ENCODE results near the gene COLEC12.

Gene COLEC12

DNA sequence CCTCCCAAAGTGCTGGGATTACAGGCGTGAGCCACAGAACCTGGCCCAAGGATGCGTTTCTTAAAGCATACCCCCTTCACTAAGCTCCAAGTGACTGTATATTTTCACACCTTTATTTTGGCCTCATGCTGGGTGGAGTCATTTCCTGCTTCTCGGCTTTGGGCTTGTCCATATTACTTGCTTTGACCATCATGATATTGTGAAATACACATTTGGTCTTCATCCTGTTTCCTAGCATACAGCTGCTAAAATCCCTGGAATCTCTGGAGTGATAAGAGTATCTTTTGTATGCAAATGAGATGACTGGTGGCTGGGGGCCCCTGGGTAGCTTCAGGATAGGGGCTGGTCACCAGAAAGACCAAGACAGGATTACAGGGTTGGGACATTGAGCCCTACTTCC is 17.6 kb upstream of the COLEC12 start:
- Histone ChIP-seq H3K27ac (ENCODE audit: low read depth, low read length) (no peak overlapping the region), H3K36me3 (ENCODE audit: control insufficient read depth in 1 of 2, insufficient read depth in 2 of 2, low read length in 2 of 2) (no peaks in the 10 kb centered on the region), H2AK5ac (ENCODE audit: low read length) (no peak overlapping the region), H3K14ac (ENCODE audit: low read length) (no peak overlapping the region), H3K79me1 (ENCODE audit: low read length) (no peaks in the 10 kb centered on the region), H4K91ac (ENCODE audit: low read depth, low read length) (no peak overlapping the region), H3K4me3 (ENCODE audit: low read depth, low read length) (no peak overlapping the region), H3K4me1 (ENCODE audit: control insufficient read depth in 1 of 2, insufficient read depth in 2 of 2, low read length in 2 of 2) (peaks cover 0 to 4% of the 10 kb centered on the region in 2 experiments), H3K79me2 (ENCODE audit: control insufficient read depth, insufficient read depth, low read length, poor library complexity) (peaks cover 2% of the 10 kb centered on the region), H2AFZ (ENCODE audit: insufficient read depth, low read length, poor library complexity) (no peak overlapping the region), H3K23ac (ENCODE audit: low read length) (no peak overlapping the region), H4K8ac (ENCODE audit: low read depth, low read length) (no peak overlapping the region), H3K27me3 (ENCODE audit: insufficient read depth, low read length) (no peaks in the 10 kb centered on the region), H3K18ac (ENCODE audit: low read length) (no peak overlapping the region), H2BK120ac (ENCODE audit: insufficient read depth, low read length, poor library complexity) (no peak overlapping the region), H4K12ac (ENCODE audit: low read depth, low read length) (no peak overlapping the region), H2BK12ac (ENCODE audit: low read length) (no peak overlapping the region), H2BK5ac (ENCODE audit: low read depth, low read length, poor library complexity) (no peak overlapping the region), H3K4me2 (ENCODE audit: low read length) (no peak overlapping the region), H3K9ac (ENCODE audit: low read length) (no peak overlapping the region), H3K9me3 (ENCODE audit: insufficient read depth, low read depth, low read length) (peaks cover 8% of the 10 kb centered on the region), H3K4ac (ENCODE audit: low read depth, low read length) (no peak overlapping the region)
- no CpG with 5 or more reads among the region's 3 CpGs for WGBS (ENCODE audit: extremely low coverage, insufficient coverage, insufficient read length)
- no peak for DNase-seq

DNA sequence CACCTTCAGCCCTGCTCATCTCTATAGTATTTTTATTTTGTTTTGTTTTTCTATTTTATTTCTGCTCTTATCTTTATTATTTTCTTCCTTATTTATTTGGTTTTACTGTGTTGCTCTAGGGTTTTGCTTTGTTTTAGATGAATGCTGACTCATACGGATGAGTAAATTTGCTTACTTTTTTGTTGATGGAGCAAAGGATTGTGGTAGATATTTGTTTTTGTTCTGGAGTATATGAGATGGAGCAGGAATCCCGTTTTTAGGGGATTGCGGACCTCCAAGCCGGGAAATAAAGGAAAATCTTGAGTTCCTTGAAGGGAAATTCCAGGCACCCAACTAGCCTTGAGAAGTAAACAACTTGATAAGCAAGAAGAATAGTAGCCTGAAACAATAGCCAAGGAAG is 15.3 kb upstream of the COLEC12 start:
- no peaks in the 10 kb centered on the region for H3K36me3 ChIP-seq (ENCODE audit: control insufficient read depth in 1 of 2, insufficient read depth in 2 of 2, low read length in 2 of 2)
- H3K79me1 ChIP-seq (ENCODE audit: low read length): no peaks in the 10 kb centered on the region
- H4K8ac ChIP-seq (ENCODE audit: low read depth, low read length): no peak overlapping the region
- H2BK12ac ChIP-seq (ENCODE audit: low read length): no peak overlapping the region
- H2BK5ac ChIP-seq (ENCODE audit: low read depth, low read length, poor library complexity): no peak overlapping the region
- H3K4me3 ChIP-seq (ENCODE audit: low read depth, low read length): no peak overlapping the region
- no CpG with 5 or more reads among the region's 4 CpGs for WGBS (ENCODE audit: extremely low coverage, insufficient coverage, insufficient read length)
- H4K91ac ChIP-seq (ENCODE audit: low read depth, low read length): no peak overlapping the region
- peaks cover 0 to 4% of the 10 kb centered on the region in 2 experiments for H3K4me1 ChIP-seq (ENCODE audit: control insufficient read depth in 1 of 2, insufficient read depth in 2 of 2, low read length in 2 of 2)
- no peak overlapping the region for H2BK120ac ChIP-seq (ENCODE audit: insufficient read depth, low read length, poor library complexity)
- H3K9ac ChIP-seq (ENCODE audit: low read length): no peak overlapping the region
- H3K23ac ChIP-seq (ENCODE audit: low read length): no peak overlapping the region
- no peak for DNase-seq
- no peak overlapping the region for H2AFZ ChIP-seq (ENCODE audit: insufficient read depth, low read length, poor library complexity)
- H3K79me2 ChIP-seq (ENCODE audit: control insufficient read depth, insufficient read depth, low read length, poor library complexity): peaks cover 2% of the 10 kb centered on the region
- H3K18ac ChIP-seq (ENCODE audit: low read length): no peak overlapping the region
- peaks cover 8% of the 10 kb centered on the region for H3K9me3 ChIP-seq (ENCODE audit: insufficient read depth, low read depth, low read length)
- no peak overlapping the region for H2AK5ac ChIP-seq (ENCODE audit: low read length)
- no peak overlapping the region for H3K4me2 ChIP-seq (ENCODE audit: low read length)
- no peak overlapping the region for H3K4ac ChIP-seq (ENCODE audit: low read depth, low read length)
- no peak overlapping the region for H3K27ac ChIP-seq (ENCODE audit: low read depth, low read length)
- no peaks in the 10 kb centered on the region for H3K27me3 ChIP-seq (ENCODE audit: insufficient read depth, low read length)
- H4K12ac ChIP-seq (ENCODE audit: low read depth, low read length): no peak overlapping the region
- no peak overlapping the region for H3K14ac ChIP-seq (ENCODE audit: low read length)

DNA sequence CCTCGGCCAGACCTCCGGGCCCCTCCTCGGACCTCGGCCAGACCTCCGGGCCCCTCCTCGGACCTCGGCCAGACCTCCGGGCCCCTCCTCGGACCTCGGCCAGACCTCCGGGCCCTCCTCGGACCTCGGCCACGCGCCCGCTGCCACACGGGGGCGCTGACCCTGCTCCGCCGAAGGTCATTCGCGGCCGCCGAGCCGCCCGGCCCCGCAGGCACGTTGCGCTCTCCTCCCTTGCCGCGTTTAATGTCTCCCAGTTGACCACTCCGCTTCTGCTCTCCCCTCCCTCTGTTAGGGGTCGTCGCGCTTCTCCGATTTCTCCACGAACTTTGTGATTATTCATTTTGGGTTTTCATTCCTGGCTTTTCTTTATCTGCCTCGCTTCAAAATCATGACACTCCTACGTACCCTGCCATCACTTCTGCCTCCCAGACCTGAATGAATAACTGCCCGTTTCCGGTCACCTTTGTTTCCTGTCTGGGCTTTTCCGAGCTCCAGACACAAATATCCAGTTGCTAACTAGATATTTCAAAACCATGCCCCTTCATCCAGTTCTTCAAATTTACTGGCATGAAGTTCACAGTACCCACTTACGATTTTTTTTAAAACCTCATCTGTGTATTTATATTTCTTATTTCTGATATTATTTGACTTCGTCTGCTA is 14.8 kb upstream of the COLEC12 start:
- no peak for DNase-seq
- Histone ChIP-seq H3K27ac (ENCODE audit: low read depth, low read length) (no peak overlapping the region), H2BK12ac (ENCODE audit: low read length) (no peak overlapping the region), H3K79me1 (ENCODE audit: low read length) (no peaks in the 10 kb centered on the region), H4K12ac (ENCODE audit: low read depth, low read length) (no peak overlapping the region), H2BK5ac (ENCODE audit: low read depth, low read length, poor library complexity) (no peak overlapping the region), H4K8ac (ENCODE audit: low read depth, low read length) (no peak overlapping the region), H4K91ac (ENCODE audit: low read depth, low read length) (no peak overlapping the region), H3K4ac (ENCODE audit: low read depth, low read length) (no peak overlapping the region), H3K23ac (ENCODE audit: low read length) (no peak overlapping the region), H2BK120ac (ENCODE audit: insufficient read depth, low read length, poor library complexity) (no peak overlapping the region), H3K36me3 (ENCODE audit: control insufficient read depth in 1 of 2, insufficient read depth in 2 of 2, low read length in 2 of 2) (no peaks in the 10 kb centered on the region), H3K9ac (ENCODE audit: low read length) (no peak overlapping the region), H3K14ac (ENCODE audit: low read length) (no peak overlapping the region), H3K4me1 (ENCODE audit: control insufficient read depth in 1 of 2, insufficient read depth in 2 of 2, low read length in 2 of 2) (peaks cover 0 to 4% of the 10 kb centered on the region in 2 experiments), H3K4me2 (ENCODE audit: low read length) (no peak overlapping the region), H3K9me3 (ENCODE audit: insufficient read depth, low read depth, low read length) (peaks cover 8% of the 10 kb centered on the region), H3K4me3 (ENCODE audit: low read depth, low read length) (no peak overlapping the region), H3K79me2 (ENCODE audit: control insufficient read depth, insufficient read depth, low read length, poor library complexity) (peaks cover 2% of the 10 kb centered on the region), H3K18ac (ENCODE audit: low read length) (no peak overlapping the region), H2AK5ac (ENCODE audit: low read length) (no peak overlapping the region), H3K27me3 (ENCODE audit: insufficient read depth, low read length) (no peaks in the 10 kb centered on the region), H2AFZ (ENCODE audit: insufficient read depth, low read length, poor library complexity) (no peak overlapping the region)
- no CpG with 5 or more reads among the region's 44 CpGs for whole genome bisulfite sequencing (ENCODE audit: extremely low coverage, insufficient coverage, insufficient read length)

DNA sequence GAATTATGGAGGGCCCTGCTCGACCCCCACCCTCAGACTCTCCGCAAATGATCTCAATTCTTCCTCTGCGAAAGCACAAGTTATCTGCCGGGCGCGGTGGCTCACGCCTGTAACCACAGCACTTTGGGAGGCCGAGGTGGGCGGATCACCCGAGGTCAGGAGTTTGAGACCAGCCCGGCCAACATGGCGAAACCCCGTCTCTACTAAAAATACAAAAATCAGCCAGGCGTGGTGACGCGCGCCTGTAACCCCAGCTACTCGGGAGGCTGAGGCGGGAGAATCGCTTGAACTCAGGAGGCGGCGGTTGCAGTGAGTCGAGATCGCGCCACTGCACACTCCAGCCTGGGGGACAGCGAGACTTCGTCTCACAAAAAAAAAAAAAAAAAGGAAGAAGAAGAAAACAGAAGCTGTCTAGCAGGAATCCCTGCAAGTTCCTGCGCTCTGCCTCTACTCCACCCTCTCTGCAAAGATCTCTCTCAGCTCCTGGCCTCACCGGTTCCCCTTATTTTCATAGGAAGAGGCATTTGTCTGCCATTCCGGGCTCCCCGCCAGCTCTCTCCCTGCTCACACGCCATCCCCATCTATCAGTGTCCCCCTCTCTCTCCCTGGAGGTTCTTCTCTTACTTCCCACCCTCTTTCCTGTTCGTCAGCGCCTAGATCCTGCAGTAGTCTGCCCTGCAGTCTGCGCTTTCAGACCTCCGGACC is 13.5 kb upstream of the COLEC12 start:
- Histone ChIP-seq H3K9ac (ENCODE audit: low read length) (no peak overlapping the region), H2BK120ac (ENCODE audit: insufficient read depth, low read length, poor library complexity) (no peak overlapping the region), H3K4ac (ENCODE audit: low read depth, low read length) (no peak overlapping the region), H3K79me1 (ENCODE audit: low read length) (no peaks in the 10 kb centered on the region), H3K27ac (ENCODE audit: low read depth, low read length) (no peak overlapping the region), H3K36me3 (ENCODE audit: control insufficient read depth in 1 of 2, insufficient read depth in 2 of 2, low read length in 2 of 2) (no peaks in the 10 kb centered on the region), H4K12ac (ENCODE audit: low read depth, low read length) (no peak overlapping the region), H3K27me3 (ENCODE audit: insufficient read depth, low read length) (no peaks in the 10 kb centered on the region), H2AK5ac (ENCODE audit: low read length) (no peak overlapping the region), H3K4me2 (ENCODE audit: low read length) (no peak overlapping the region), H3K23ac (ENCODE audit: low read length) (no peak overlapping the region), H3K79me2 (ENCODE audit: control insufficient read depth, insufficient read depth, low read length, poor library complexity) (no peaks in the 10 kb centered on the region), H3K9me3 (ENCODE audit: insufficient read depth, low read depth, low read length) (peaks cover 6% of the 10 kb centered on the region), H3K18ac (ENCODE audit: low read length) (no peak overlapping the region), H2BK5ac (ENCODE audit: low read depth, low read length, poor library complexity) (no peak overlapping the region), H4K91ac (ENCODE audit: low read depth, low read length) (no peak overlapping the region), H3K4me1 (ENCODE audit: control insufficient read depth in 1 of 2, insufficient read depth in 2 of 2, low read length in 2 of 2) (peaks cover 0 to 4% of the 10 kb centered on the region in 2 experiments), H2AFZ (ENCODE audit: insufficient read depth, low read length, poor library complexity) (no peak overlapping the region), H3K14ac (ENCODE audit: low read length) (no peak overlapping the region), H4K8ac (ENCODE audit: low read depth, low read length) (no peak overlapping the region), H2BK12ac (ENCODE audit: low read length) (no peak overlapping the region), H3K4me3 (ENCODE audit: low read depth, low read length) (no peak overlapping the region)
- no CpG with 5 or more reads among the region's 36 CpGs for WGBS (ENCODE audit: extremely low coverage, insufficient coverage, insufficient read length)
- no peak for DNase-seq
